ENCODE measurements around the gene ARHGEF2.
A peak's percentile ranks its signal among the peaks of the same experiment; 100 is the strongest.

Gene ARHGEF2

DNA sequence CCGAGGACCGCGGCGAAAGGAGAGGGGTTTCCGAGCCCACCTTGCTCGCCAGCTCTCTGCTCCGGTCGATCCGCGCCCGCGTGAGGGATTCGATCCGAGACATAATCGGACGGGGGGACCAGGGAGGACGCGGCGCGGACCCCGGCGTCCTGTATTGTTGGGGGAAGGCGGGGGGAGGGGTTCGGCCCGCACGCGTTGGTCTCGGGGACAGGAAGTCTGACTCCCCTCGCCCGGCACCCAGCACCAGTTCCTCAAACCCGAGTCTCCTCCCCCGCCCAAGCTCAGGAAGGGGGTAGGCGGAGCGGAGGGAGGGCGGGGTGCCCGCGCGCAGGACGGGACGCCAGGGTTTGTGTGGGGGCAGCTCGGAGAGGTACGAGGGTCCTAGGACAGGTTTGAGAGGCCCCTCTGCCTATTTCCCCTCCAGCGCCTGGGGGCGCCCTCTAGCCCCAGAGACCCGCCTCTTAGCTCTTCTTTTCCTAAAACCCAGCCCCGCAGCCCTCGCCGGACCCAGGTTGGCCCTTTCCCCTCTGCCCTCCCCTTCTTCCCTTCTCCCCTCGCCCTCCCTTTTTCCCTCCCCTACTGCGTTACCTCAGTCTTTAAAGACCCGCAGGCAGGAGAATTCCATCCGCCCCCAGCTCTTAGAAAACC lies at the start of gene ARHGEF2:
Gene ARHGEF2, minus strand, starts transcription at position 223 of the 648 bp plus-strand sequence. Its CDS starts 120 bp downstream, at position 103.
- DNase-seq (ENCODE audit: low spot score), result no peak

DNA sequence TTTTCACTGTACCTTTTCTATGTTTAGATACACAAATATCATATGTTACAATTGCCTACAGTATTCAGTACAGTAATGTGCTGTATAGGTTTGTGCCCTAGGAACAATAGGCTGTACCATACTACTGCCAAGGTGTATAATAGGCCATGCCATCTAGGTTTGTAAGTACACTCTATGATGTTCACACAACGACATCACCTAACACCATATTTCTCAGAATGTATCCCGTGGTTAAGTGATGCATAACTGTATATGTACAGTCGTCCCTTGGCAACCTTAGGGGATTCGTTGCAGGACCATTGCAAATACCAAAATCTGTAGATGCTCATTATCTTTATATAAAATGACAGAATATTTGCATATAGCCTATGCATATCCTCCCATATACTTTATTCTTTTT lies 48.2 kb upstream of the ARHGEF2 start:
- no peak for DNase-seq (ENCODE audit: low spot score)

DNA sequence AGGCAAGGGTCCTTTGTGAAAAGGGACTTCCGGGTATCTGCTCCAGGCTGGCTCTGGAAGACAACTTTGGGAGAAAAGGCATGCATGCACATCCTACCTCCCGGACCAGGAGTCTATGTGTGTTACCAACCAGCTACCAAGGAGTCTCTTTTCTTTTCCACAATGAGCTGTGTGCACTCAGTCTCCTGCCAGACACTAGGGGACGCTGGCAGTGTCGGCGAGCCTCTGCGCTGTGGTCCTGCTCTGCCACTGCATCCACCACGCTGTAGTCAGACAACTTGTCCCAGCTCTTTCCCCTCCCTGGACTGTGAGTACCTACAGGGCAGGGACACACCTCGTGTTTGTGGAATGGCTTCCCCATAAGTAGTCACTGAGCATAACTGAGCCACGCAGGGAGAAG lies 47.5 kb upstream of the ARHGEF2 start:
- DNase-seq (ENCODE audit: low spot score), result peak; percentile 58

DNA sequence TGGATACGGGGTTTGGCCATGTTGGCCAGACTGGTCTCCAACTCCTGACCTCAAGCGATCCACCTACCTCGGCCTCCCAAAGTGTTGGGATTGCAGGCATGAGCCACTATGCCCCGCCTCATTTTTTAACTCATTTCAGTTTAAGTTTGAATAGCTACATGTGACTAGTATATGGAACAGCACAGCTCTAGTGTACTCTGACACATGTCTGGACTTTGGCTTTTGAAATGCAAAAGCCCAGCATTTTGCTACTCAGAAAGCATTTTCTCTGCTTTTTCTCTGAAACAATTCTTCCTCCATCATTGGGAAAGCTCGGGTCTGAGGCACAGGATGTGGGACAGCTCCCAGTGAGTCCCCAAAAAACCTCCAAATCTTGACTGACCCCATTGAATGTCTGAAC lies 46.5 kb upstream of the ARHGEF2 start:
- DNase-seq (ENCODE audit: low spot score), result no peak

DNA sequence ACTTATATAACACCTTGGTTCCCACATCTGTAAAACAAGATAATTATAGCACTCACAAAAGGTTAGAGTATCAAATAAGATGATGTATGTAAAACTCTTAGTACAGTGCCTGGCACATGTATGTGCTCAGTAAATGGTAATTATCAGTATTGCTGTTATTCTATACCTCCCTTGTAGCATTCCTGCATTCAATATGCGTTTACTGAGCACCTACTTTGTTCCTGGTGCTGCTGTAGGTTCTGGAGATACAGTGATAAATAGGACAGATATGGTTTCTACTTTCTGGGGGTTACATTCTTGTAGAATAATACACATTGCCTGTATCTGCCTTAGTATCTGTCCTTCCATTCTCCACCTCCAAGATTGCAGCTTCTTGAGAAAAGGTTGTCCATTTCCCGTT lies 43.6 kb upstream of the ARHGEF2 start:
- DNase-seq (ENCODE audit: low spot score), result no peak

DNA sequence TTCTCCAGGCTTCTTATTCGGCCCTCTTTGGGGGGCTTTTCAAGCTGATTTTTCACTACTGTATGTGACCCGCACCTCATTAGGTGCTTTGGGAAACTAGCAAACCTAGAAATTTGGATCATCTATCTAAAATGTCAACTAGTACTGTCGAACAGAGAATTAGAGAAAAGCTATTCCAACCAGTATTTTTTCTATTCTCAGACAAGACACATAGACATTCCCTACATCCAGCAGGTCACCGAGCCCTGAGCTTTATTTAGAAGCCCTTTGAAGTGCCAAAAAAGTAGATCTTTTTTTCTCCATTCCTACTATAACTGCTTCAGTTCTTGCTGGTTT lies 42.7 kb upstream of the ARHGEF2 start:
- no peak for DNase-seq (ENCODE audit: low spot score)

DNA sequence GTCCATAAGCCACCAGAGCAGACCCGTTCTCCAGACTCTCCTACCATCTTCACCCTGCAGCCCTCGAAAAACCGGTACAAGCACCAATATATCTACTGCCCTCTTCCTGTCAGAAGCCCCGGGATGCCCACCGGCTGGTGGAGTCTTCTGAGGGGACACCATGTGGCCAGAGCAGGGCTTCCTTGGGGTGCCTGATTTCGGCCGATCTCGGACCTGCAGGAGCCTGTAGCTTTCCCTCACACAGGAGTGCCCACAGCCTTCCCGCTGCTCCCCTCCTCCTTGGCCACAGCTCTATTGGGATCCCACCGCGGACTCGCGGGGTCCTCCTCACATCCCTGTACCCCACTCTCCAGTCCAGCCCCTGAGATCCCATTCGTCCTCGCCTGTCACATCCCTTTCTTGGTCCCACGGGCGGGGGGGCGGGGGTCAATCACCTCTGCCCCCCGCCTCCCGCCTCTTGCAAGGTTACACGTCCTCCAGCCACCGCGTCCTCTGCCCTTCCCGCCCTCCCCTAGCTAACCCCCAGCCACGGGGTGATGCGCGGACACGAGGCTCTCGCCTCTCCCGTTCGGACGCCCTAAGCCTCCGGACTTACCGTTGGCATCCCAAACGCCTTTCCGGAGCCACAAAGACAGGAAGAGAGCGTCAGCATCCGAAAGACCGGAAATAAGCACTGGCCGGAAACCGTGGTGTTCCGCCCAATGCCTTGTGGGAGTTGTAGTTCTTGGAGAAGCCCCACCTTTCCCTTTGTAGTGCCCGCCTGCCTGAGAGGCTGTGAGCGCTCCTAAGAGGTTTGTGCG lies 42.1 kb upstream of the ARHGEF2 start, which contains the start of gene SSR2:
Gene SSR2, minus strand, starts transcription at position 659 of the 800 bp plus-strand sequence. CDS start 784 bp downstream, outside the sequence.
- DNase-seq (ENCODE audit: low spot score), result peak; percentile 90

DNA sequence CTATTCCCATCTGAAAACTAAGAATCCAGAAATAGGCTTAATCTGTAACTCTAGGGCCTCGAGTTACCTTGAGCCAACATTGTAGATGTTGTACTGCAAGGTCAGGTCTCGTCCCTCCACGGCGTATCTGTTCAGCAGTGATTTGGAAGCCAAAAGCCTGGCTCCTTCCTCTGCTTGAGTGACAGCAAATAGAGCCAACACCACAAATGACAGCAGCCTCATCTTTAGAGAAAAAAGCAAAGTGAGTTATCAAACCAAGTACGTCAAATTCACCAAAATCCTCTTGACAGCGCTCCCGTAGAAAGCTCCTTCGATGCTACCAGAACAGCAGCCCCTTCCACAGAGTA lies 41.6 kb upstream of the ARHGEF2 start:
- DNase-seq (ENCODE audit: low spot score), result no peak

DNA sequence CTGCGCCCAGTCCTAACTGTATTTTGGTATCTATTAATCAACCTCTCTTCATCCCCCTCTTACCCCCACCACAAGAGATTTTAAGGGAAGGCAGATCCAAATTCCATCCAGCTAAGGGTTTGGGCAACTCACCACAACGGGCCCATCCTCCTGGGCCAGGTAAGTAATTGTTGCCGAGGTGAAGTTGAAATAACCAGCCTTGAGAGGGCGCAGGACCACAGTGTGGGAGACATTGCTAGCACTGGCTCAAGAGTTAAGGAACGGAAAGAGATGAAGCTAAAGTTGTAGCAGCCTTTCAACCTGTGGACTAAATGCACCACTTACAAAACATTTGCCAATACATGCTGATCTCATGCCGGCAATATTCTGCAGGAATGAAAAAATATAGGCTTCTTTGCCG lies 36.5 kb upstream of the ARHGEF2 start:
- no peak for DNase-seq (ENCODE audit: low spot score)

DNA sequence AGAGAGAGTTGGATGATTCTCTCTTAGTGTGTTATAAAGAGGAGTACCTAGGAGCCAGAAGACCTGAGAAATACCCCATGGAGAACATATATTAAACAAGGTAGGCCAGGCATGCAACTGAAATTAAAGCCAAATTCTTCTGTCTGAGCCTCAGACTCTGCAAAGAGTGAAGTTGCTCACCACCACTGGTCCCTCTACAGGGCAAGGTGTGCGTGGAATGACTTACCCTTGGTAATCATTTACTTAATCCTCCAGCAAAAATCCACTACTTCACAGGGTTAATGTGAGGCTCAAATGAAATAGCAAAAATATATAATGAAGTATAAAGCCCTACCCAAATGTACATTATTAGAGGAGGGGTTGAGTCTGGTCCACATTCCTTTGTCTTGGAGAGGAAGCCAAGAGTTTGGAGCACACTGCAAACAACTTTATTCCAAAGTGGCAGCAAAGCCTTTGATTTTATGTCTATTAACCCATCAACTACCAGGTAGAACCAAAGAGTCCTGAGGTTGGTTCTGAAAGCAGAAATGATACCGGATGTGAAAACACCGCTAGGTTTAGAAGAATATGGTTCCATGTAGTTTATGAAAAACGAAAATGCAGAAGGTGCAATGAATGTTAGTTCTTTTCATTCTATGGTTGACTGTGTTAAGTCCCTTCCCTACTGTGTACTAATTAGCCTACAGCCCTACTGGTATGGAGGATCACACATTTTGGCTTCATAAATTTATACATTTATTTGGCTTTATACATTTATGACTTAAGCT lies 33.9 kb upstream of the ARHGEF2 start:
- no peak for DNase-seq (ENCODE audit: low spot score)

DNA sequence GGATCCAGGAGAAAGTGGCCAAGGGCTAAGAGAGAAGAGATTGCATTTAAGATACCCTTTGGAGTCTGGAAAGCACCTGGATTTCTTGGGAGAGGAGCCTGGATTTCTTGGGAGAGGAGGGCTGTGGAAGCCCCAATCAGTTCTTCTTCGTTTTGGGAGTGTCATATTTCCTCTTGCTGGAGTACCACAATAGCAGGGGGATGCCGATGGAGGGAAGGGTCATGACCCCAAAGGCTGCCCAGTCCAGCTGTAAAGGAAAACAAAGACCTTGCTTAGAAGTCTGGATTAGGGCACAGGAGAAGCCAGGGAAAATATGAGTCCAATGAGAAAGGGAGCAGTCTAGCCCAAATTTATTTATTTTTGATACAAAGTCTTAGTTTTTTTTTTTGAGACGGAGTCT lies 31.1 kb upstream of the ARHGEF2 start:
- DNase-seq (ENCODE audit: low spot score), result no peak

DNA sequence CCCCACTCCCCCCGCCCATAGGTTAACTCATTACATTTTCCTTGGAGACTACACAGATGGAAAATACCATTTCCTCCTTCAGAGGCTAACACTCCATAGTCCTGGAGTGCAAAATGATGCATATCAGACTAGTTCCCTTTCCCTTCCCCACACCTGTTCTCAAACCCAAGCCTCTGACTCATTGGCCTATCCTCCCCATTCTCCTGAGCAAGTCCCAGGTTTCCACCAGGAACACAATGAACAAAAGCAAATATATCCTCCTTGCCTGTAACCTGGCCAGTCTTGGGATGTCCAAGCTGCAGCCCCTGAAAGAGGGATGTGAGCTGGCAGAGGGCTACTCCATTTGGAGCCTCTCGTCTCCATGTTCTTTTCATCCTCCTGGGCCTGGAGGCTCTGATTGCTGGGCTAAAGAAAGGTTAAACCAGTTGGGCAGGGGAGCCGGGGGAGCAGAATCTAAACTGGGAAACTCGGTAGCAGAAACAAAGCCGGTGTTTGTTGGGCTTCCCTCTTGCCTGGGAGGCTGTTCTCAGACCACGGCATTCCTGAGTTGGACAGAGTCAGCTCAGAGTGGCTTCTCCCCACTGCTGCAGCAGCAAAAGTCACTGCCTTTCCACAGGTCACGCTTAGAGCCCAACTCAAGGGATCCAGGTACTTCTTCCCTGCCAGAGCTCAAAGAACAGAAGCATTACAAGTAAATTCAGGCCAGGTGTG lies 28.5 kb upstream of the ARHGEF2 start:
- DNase-seq (ENCODE audit: low spot score), result no peak

DNA sequence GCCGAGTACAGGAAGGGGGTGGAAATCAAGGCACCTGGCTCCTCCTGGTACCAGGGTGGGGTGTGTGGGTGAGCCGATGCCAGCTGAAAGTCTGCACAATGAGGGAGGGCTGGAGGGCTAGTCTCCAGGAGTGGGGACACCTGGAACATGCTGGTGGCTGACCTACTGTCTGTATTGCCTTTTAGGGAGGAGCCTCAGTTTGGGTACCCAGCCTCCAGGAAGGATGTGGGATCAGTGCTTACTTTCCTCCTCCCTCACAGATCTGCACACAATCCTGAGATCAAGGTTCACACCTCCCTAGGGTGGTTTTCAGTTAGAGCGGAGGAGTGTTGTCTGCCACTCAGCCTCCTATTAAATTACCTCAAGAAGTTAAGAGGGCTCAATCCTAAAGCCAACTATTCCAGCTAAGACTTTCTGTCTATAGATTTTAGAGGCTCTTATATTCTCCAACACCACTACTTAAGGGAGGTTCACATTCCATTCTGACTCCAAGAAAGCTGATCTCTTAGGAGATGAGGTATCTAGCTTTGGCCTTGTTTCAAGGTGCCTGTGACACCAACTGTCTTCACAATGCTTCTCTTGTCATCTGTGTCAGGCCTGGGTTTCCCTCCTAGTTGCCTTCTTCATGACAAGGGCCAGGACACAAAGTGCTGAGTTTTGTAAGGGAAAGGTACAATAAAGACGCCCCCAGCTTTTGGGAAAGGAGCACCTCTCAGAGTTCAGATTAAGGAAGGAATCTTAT lies 26.7 kb upstream of the ARHGEF2 start:
- DNase-seq (ENCODE audit: low spot score), result no peak

DNA sequence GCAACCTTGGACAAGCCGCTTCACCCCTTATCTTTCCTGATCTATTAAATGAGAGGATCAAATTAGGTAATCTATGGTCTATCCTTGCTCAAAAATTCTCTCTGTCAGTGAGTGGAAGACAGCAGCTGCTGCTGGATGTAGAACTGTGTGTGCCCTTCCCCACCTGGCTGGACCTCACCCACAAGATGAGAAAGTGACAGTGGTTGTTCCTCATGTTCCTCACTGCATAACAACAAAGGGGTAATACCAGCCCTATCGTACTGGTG lies 25.5 kb upstream of the ARHGEF2 start:
- DNase-seq (ENCODE audit: low spot score), result no peak

DNA sequence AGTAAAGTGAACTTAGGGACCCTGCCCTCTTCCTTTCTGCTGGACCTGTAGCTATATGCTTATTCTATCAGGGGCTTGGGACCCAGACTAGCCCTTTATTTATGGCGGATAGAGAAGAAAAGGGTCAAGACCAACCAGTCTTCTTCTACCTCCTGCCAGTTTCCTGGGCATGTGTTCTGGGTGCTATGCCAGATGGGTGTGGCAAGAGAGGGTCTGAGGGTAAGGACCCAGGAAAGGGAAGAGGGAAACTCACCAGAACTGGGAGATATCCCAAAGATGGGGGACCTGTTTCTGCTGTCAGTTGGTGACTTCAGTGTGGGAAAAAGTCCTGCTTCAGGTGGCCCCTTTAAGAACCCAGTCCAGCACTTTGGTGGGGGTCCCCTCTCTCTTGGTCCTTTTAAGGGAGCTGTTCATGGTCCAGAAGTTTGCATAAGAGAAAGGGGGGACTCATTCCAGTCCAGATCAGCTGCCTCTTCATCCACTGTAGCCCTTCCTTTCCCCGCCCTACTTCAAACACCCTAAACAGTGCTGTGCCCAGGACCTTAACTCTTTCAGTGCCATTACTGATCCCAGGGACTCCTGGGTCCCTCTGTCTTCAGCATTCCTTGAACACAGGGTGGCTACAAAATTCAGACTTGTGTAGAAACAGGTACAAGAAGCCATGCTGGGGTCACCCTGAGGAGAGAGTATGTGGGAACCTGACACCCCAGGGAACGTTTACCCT lies 24.0 kb upstream of the ARHGEF2 start:
- no peak for DNase-seq (ENCODE audit: low spot score)

DNA sequence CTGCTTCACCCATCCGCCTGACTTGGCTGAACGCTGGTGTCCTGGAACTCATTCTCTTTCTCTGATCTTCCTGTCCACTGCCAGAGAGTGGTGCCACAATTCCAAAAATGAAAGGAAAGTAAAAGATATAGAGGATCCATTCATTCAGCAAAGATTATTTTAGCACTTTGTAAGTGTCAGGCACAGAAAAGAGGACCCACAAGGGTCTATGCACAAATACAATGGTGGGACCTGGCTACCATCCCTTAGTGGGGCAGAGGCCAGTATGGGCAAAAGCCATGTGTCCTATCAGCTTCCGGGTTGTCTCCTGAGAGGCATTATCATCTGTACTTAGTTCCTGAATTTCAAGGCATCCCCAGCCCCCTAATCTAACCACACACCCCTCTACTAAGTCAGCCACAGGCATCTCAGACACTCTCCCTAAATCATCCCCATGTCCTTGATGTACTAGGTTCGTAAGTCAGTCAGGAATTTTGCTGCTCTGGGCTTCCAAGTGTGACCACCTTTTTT lies 23.4 kb upstream of the ARHGEF2 start:
- DNase-seq (ENCODE audit: low spot score), result no peak

DNA sequence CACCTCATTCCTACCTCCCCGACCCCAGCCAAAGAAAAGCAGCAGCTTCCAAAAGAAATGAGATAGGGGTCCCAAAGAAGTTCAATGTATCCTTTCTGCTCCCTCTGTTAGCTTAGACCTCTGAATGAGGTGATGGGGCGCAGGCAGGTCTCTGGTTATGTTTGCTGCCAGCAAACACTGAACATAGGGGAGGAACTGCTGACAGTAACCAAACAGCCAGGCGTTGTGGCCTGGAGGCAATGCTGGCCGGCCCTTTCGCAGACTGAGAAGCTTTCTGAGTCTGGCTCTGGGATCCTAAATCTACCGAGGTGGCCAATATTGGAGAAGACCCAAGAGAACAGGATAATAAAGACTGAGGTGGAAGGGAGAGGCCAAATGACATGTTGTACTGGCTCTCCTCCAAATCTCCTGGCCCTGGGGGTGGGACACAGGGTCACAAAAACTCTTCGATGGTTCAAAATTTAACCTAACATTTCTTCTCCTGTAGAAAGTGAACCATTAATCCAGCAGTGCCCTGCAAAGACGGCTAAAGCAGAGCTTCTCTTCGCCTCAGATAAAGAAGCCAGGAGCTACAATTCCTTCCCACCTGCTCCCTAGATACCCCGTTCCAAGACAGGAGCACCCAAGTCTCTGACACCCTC lies 22.8 kb upstream of the ARHGEF2 start:
- DNase-seq (ENCODE audit: low spot score), result no peak

DNA sequence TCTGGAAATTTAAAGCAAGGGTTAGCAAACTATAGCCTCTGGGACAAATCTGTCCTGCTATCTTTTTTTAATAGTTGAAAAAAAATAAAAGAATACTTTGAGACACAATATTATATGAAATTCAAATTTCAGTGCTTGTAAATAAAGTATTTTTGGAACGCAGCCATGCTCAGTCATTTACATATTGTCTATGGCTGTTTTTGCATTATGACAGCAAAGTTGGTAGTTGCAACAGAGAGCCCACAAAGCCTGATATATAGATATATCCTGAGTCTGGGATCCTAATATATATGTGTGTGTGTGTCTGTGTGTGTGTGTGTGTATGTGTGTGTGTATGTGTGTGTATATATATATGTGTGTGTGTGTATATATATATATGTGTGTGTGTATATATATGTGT lies 21.6 kb upstream of the ARHGEF2 start:
- no peak for DNase-seq (ENCODE audit: low spot score)

DNA sequence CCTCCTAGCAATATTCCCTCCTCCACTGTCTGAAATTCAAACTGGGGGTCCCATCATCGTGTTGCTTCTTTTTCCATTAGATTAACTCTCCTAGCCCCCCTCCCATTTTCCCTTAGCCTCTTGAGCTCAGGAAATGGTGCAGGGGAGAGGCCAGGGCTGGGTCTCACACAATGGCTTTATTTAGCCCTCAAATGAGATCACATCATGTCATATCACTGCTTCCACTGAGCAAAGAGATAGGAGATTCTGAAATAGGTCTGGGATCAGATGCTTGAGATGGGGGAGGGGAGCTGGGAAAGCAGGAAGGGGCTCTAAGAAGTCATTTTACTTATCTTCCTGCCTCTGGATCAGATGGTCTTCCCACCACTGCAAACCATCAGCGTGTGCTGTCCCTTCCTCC lies 17.8 kb upstream of the ARHGEF2 start:
- no peak for DNase-seq (ENCODE audit: low spot score)

DNA sequence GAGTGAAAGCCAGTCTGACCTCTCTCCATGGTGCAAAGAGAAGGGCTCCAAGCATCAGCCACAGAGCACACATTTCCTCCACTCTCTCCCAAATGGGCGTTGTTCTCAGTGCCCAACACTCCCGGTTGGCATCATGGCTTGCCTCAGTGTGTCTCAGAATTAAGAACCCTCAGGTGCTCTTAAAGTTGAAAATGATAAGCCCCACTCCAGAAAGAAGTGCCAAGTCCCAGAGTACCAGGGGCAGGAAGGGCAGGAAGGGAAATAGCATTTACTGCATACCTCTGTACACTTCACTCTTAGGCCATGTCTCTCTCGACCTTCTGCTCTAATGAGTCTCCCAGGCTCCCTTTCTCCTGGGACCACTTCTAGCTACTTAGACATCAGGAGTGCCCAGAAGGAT lies 15.2 kb upstream of the ARHGEF2 start:
- no peak for DNase-seq (ENCODE audit: low spot score)

Data from kidney capillary endothelial cell (primary cell).